Stimulated activated CD4-positive, alpha-beta T cell treated with anti-CD3 and anti-CD28 coated beads, Interleukin-1b, Interleukin-23, amount 100 ng/mL, for 24 hours (primary cell): Measurements from ENCODE around the gene CDK5RAP2.
"Not testable (repeated sequence)": the region's sequence is repeated elsewhere in the genome, so short reads cannot be mapped to it uniquely, and the experiment has no call there.

ENCODE experiments used
- DNase-seq, 4 experiments: peaks; one replicate each; pipeline ENCODE4 v3.0.0-alpha.2; 2020; ENCODE audit warnings: low read depth in 4 of 4, low spot score in 1 of 4

CDK5RAP2 gene

GRCh38 chr9:120545701-120546550 is 34.0 kb downstream of the CDK5RAP2 start:
- no peak for DNase-seq

- DNase-seq, result no peak
Measured at GRCh38 chr9:120544441-120544840, 35.5 kb downstream of the CDK5RAP2 start.

- DNase-seq, result no peak
Measured at GRCh38 chr9:120542701-120543490, 37.1 kb downstream of the CDK5RAP2 start.

- no peak for DNase-seq
Measured at GRCh38 chr9:120541921-120542320, 38.0 kb downstream of the CDK5RAP2 start.

- DNase-seq, result no peak
Measured at GRCh38 chr9:120539951-120540350, 40.0 kb downstream of the CDK5RAP2 start.

- DNase-seq, result no peak
Measured at GRCh38 chr9:120538339-120538738, 41.6 kb downstream of the CDK5RAP2 start.

GRCh38 chr9:120536949-120537640 is 42.9 kb downstream of the CDK5RAP2 start:
- DNase-seq, result no peak

- DNase-seq, result no peak
Measured at GRCh38 chr9:120536094-120536493, 43.9 kb downstream of the CDK5RAP2 start.

- no peak for DNase-seq
Measured at GRCh38 chr9:120534266-120534665, 45.7 kb downstream of the CDK5RAP2 start.

GRCh38 chr9:120532891-120533290 is 47.1 kb downstream of the CDK5RAP2 start:
- no peak for DNase-seq

GRCh38 chr9:120532475-120532874 is 47.5 kb downstream of the CDK5RAP2 start:
- DNase-seq, result no peak

GRCh38 chr9:120531683-120532300 is 48.2 kb downstream of the CDK5RAP2 start:
- DNase-seq, result no peak

- not testable (repeated sequence) for DNase-seq
Measured at GRCh38 chr9:120530220-120530832, 49.6 kb downstream of the CDK5RAP2 start.

- DNase-seq, result no peak
Measured at GRCh38 chr9:120528829-120529228, 51.1 kb downstream of the CDK5RAP2 start.

- DNase-seq, result no peak
Measured at GRCh38 chr9:120528327-120528726, 51.6 kb downstream of the CDK5RAP2 start.

GRCh38 chr9:120526534-120526933 is 53.4 kb downstream of the CDK5RAP2 start:
- no peak for DNase-seq

GRCh38 chr9:120524863-120525262 is 55.1 kb downstream of the CDK5RAP2 start:
- no peak for DNase-seq

GRCh38 chr9:120524038-120524437 is 55.9 kb downstream of the CDK5RAP2 start:
- DNase-seq, result no peak

- DNase-seq, result no peak
Measured at GRCh38 chr9:120522558-120522957, 57.4 kb downstream of the CDK5RAP2 start.

GRCh38 chr9:120522032-120522431 is 57.9 kb downstream of the CDK5RAP2 start:
- DNase-seq, result no peak

- DNase-seq, result no peak
Measured at GRCh38 chr9:120521101-120521500, 58.9 kb downstream of the CDK5RAP2 start.
